IMR-90 (cell line): ENCODE data around the gene LAMA3.

Experiments
- CEBPB ChIP-seq: IDR thresholded peaks from 2 replicates; pipeline ENCODE4 v1.6.1; 2012; ENCODE audit warnings: low read depth, low read length, improper control_type of control experiment
- TF ChIP-seq, protein P1 (sequence below): conservative IDR thresholded peaks from 2 replicates; pipeline ENCODE4 v1.5.1; 2012; ENCODE audit warnings: mild to moderate bottlenecking, low read depth, low read length, improper control_type of control experiment

GRCh38 chr18:23712445-23712844, 23.2 kb downstream of the LAMA3 start:
- TF ChIP-seq CEBPB, result no peak
- TF ChIP-seq, protein P1, sequence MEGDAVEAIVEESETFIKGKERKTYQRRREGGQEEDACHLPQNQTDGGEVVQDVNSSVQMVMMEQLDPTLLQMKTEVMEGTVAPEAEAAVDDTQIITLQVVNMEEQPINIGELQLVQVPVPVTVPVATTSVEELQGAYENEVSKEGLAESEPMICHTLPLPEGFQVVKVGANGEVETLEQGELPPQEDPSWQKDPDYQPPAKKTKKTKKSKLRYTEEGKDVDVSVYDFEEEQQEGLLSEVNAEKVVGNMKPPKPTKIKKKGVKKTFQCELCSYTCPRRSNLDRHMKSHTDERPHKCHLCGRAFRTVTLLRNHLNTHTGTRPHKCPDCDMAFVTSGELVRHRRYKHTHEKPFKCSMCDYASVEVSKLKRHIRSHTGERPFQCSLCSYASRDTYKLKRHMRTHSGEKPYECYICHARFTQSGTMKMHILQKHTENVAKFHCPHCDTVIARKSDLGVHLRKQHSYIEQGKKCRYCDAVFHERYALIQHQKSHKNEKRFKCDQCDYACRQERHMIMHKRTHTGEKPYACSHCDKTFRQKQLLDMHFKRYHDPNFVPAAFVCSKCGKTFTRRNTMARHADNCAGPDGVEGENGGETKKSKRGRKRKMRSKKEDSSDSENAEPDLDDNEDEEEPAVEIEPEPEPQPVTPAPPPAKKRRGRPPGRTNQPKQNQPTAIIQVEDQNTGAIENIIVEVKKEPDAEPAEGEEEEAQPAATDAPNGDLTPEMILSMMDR, result no peak
